ENCODE results near the gene SMIM14. TPM values are rescaled to one million over a fixed set of nuclear protein-coding genes. Genes with fewer than 3 reads are reported as not detected.

The SMIM14 gene
- total and polyA plus RNA-seq, 3 donors from 2014 or later: 20.4 to 73.8 (median 32.0) TPM

GRCh38 chr4:39614487-39615162, 24.0 kb downstream of the SMIM14 start:
- Histone ChIP-seq H3K27me3 (no peaks in the 10 kb centered on the region), H3K4me3 (no peak overlapping the region), H3K9me3 (no peaks in the 10 kb centered on the region), H3K27ac (no peak overlapping the region), H3K36me3 (ENCODE audit: low read depth, missing control alignments) (no peaks in the 10 kb centered on the region), H3K4me1 (peaks cover 13% of the 10 kb centered on the region)
- intact Hi-C loops (cut with DNase I; ENCODE audit: low total_unique reads): no loop called here
- no peak for TF ChIP-seq POLR2A (IDR thresholded peaks at IDR 0.05)
- TF ChIP-seq, protein P1, sequence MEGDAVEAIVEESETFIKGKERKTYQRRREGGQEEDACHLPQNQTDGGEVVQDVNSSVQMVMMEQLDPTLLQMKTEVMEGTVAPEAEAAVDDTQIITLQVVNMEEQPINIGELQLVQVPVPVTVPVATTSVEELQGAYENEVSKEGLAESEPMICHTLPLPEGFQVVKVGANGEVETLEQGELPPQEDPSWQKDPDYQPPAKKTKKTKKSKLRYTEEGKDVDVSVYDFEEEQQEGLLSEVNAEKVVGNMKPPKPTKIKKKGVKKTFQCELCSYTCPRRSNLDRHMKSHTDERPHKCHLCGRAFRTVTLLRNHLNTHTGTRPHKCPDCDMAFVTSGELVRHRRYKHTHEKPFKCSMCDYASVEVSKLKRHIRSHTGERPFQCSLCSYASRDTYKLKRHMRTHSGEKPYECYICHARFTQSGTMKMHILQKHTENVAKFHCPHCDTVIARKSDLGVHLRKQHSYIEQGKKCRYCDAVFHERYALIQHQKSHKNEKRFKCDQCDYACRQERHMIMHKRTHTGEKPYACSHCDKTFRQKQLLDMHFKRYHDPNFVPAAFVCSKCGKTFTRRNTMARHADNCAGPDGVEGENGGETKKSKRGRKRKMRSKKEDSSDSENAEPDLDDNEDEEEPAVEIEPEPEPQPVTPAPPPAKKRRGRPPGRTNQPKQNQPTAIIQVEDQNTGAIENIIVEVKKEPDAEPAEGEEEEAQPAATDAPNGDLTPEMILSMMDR (IDR thresholded peaks at IDR 0.05): no peak
- 88 to 98% methylated on average over 3 of the region's 3 CpGs for WGBS, 2 donors
- DNase-seq: no peak

DNA sequence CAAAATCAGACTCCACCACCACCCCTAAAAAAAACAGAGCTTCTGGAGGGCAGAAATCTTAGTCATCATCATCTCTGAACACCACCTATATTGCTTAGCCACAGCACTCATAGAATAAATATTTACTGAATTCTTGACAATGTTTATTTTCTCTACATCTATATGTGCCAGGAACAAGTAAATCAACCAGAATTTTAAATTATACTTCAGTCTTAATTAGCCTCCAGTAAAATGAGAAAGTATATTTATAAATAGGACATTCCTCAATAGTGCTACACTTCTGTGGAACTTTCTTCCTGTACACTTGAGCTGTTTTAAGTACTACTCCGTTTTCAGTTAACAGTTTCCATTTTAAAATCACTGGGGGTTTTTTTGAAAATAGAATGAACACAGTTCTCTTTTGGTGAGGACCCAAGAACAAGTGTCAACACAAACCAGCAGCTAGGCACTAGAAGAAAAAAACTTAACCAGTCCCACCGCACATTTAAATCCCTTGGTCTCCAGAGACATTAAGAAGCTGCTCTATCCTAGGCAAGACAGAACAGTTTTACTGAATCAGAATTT, 25.5 kb downstream of the SMIM14 start:
- Histone ChIP-seq H3K9me3 (no peaks in the 10 kb centered on the region), H3K4me3 (no peak overlapping the region), H3K27ac (no peak overlapping the region), H3K4me1 (peaks cover 13% of the 10 kb centered on the region), H3K27me3 (no peaks in the 10 kb centered on the region), H3K36me3 (ENCODE audit: low read depth, missing control alignments) (no peaks in the 10 kb centered on the region)
- TF ChIP-seq, protein P1 (IDR thresholded peaks at IDR 0.05): no peak
- TF ChIP-seq POLR2A (IDR thresholded peaks at IDR 0.05): no peak
- no peak for DNase-seq
- intact Hi-C loops (cut with DNase I; ENCODE audit: low total_unique reads): no loop called here
- 40 to 53% methylated on average over 2 of the region's 2 CpGs for WGBS, 2 donors

DNA sequence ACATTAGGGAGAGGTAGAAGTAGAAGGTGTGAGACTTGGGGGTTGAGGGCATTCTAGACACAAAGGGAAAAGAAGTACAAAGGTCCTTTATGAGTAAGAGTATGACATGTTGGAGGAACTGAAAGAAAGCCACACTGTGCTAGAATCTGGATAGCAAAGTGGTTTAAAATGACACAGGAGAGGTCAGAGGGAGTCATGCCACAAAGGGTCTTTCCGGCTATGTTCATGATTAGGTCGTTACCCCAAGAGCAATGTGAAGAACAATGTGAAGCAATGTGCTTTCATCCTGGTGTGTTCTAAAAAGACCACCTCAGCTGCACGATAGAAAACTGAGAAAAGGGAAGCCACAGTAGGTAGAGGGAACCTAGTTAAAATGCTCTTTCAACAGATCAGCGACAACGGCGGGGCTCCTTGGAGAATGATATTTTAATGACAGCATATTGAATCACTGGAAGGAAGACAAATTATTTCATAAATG, 29.2 kb downstream of the SMIM14 start:
- Histone ChIP-seq H3K27ac (no peak overlapping the region), H3K36me3 (ENCODE audit: low read depth, missing control alignments) (no peaks in the 10 kb centered on the region), H3K27me3 (no peaks in the 10 kb centered on the region), H3K9me3 (no peaks in the 10 kb centered on the region), H3K4me3 (no peak overlapping the region), H3K4me1 (no peaks in the 10 kb centered on the region)
- intact Hi-C loops (cut with DNase I; ENCODE audit: low total_unique reads): no loop called here
- no peak for DNase-seq
- no peak for TF ChIP-seq POLR2A (IDR thresholded peaks at IDR 0.05)
- TF ChIP-seq, protein P1 (IDR thresholded peaks at IDR 0.05): no peak
- WGBS, 2 donors: 78 to 90% methylated on average over 6 of the region's 6 CpGs

DNA sequence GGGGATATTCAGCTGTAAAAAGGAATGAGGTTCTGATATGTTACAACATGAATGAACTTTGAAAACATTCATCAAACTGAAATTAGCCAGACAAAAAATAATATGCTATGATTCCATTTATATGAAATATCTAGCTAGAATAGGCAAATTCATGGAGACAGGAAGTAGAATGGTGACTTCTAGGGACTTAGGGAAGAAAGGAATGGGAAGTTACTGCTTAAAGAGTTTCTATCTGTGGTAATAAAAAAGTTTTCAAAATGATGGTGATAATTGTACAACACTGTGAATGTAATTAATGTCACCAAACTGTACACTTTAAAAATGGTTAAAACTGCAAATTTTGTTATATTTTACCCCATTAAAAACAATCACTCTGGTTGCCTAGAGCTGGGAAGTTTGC, 30.2 kb downstream of the SMIM14 start:
- Histone ChIP-seq H3K9me3 (no peaks in the 10 kb centered on the region), H3K27ac (no peak overlapping the region), H3K4me1 (no peaks in the 10 kb centered on the region), H3K36me3 (ENCODE audit: low read depth, missing control alignments) (no peaks in the 10 kb centered on the region), H3K27me3 (no peaks in the 10 kb centered on the region), H3K4me3 (no peak overlapping the region)
- intact Hi-C loops (cut with DNase I; ENCODE audit: low total_unique reads): no loop called here
- no peak for DNase-seq
- no peak for TF ChIP-seq POLR2A (IDR thresholded peaks at IDR 0.05)
- TF ChIP-seq, protein P1 (IDR thresholded peaks at IDR 0.05): no peak

- H3K4me3 ChIP-seq: no peak overlapping the region
- intact Hi-C loops (cut with DNase I; ENCODE audit: low total_unique reads): no loop called here
- TF ChIP-seq POLR2A (IDR thresholded peaks at IDR 0.05): no peak
- TF ChIP-seq, protein P1 (IDR thresholded peaks at IDR 0.05): no peak
- no peaks in the 10 kb centered on the region for H3K9me3 ChIP-seq
- no peaks in the 10 kb centered on the region for H3K4me1 ChIP-seq
- H3K36me3 ChIP-seq (ENCODE audit: low read depth, missing control alignments): no peaks in the 10 kb centered on the region
- 91 to 100% methylated on average over 2 of the region's 2 CpGs for WGBS, 2 donors
- no peak for DNase-seq
- H3K27ac ChIP-seq: no peak overlapping the region
- no peaks in the 10 kb centered on the region for H3K27me3 ChIP-seq
These were observed 31.9 kb downstream of the SMIM14 start for GRCh38 chr4:39606747-39607146.
